HCT116 (cell line): ENCODE results near the gene XRN2. TPM values are rescaled to one million over a fixed set of nuclear protein-coding genes. Genes with fewer than 3 reads are reported as not detected.

ENCODE experiments used
- ATAC-seq: fragments of 200-7000 bp; cut with Tn5 transposase; 2 replicates; pipeline ENCODE4 v1.9.1; 2020; ENCODE audit warnings: mild to moderate bottlenecking, moderate library complexity
- BruUV-seq: library from RNA; stranded (reverse); fragments of 400-500 nt; replicated peaks from 2 replicates; lab custom pipeline; 2021; lab: Mats Ljungman, UMichigan
- CTCF ChIA-PET: fragments of 300-600 bp; sonication (Branson Sonifier 250); formaldehyde crosslinking; loops from one replicate; lab custom pipeline; 2021; ENCODE audit warnings: antibody characterized with exemption; lab: Charles Lee
- POLR2A ChIA-PET: fragments of 300-600, 350-600 bp; sonication (Branson Sonifier 250); formaldehyde crosslinking; loops from one replicate; lab custom pipeline; 2021; ENCODE audit warnings: antibody characterized with exemption; lab: Charles Lee
- RAD21 ChIA-PET, 2 experiments: fragments of 300-600 bp; sonication (Branson Sonifier 250); formaldehyde crosslinking; loops; one replicate each; lab custom pipeline; 2023; ENCODE audit warnings: low total read pairs in 2 of 2; ENCODE audit not compliant: uncharacterized antibody in 2 of 2, unreplicated experiment in 2 of 2, low non-redundant PET in 1 of 2; lab: Charles Lee
- DNase-seq: peaks from one replicate; pipeline ENCODE4 v3.0.0-alpha.2; 2010; ENCODE audit warnings: low read depth, low spot score
- H2AFZ ChIP-seq: fragments of 200-600 bp; shearing (Covaris generic), sonication (generic); 2 replicates; pipeline ENCODE4 v1.6.1; 2017; ENCODE audit warnings: low read depth, mixed run types, mixed read lengths, antibody characterized with exemption, low read length; ENCODE audit not compliant: poor library complexity, severe bottlenecking
- H3K27ac ChIP-seq: 2 replicates; pipeline ENCODE4 v1.5.1; 2012; ENCODE audit warnings: low read depth, low read length
- H3K27me3 ChIP-seq: fragments of 200-600 bp; sonication (generic); 2 replicates; pipeline ENCODE4 v1.6.1; 2016; ENCODE audit warnings: mixed run types, low read length, mixed read lengths; ENCODE audit not compliant: insufficient read depth
- H3K36me3 ChIP-seq, 2 experiments: fragments of 200-500 bp in 1 of 2; fragments of 200-600 bp in 1 of 2; sonication (Bioruptor generic) in 1 of 2; sonication (generic) in 1 of 2; 2 replicates each; pipeline versions ENCODE4 v1.5.1 to v1.6.1; 2014 to 2016; ENCODE audit warnings: low read length in 2 of 2, inconsistent platforms in 1 of 2, mixed read lengths in 1 of 2, mixed run types in 1 of 2; ENCODE audit not compliant: insufficient read depth in 2 of 2, control insufficient read depth in 1 of 2
- H3K4me1 ChIP-seq, 2 experiments: fragments of 200-600 bp in 1 of 2; sonication (generic) in 1 of 2; 2 replicates each; pipeline versions ENCODE4 v1.5.1 to v1.6.1; 2012 to 2017; ENCODE audit warnings: low read length in 2 of 2, inconsistent platforms in 1 of 2, mild to moderate bottlenecking in 1 of 2, mixed read lengths in 1 of 2, mixed run types in 1 of 2, moderate library complexity in 1 of 2; ENCODE audit not compliant: insufficient read depth in 2 of 2, control insufficient read depth in 1 of 2
- H3K4me2 ChIP-seq: fragments of 200-600 bp; sonication (generic); 2 replicates; pipeline ENCODE4 v1.6.1; 2017; ENCODE audit warnings: mixed run types, low read length, mixed read lengths
- H3K4me3 ChIP-seq, 2 experiments: fragments of 200-600 bp in 1 of 2; sonication (generic) in 1 of 2; replicated peaks in 1 of 2; 2 replicates each; pipeline ENCODE4 v1.5.1; 2011 to 2016; ENCODE audit warnings: low read length in 2 of 2, control low read depth in 1 of 2, low read depth in 1 of 2, mild to moderate bottlenecking in 1 of 2, mixed read lengths in 1 of 2, mixed run types in 1 of 2
- H3K79me2 ChIP-seq: fragments of 200-600 bp; sonication (generic); 2 replicates; pipeline ENCODE4 v1.6.1; 2017; ENCODE audit warnings: mild to moderate bottlenecking, mixed run types, low read length, moderate library complexity, mixed read lengths; ENCODE audit not compliant: insufficient read depth
- H3K9ac ChIP-seq: fragments of 200-600 bp; sonication (generic); 2 replicates; pipeline ENCODE4 v1.6.1; 2016; ENCODE audit warnings: low read length, mixed read lengths
- H3K9me2 ChIP-seq: fragments of 200-600 bp; sonication (generic), shearing (Covaris generic); 2 replicates; pipeline ENCODE4 v1.6.1; 2017; ENCODE audit warnings: mixed run types, mild to moderate bottlenecking, moderate library complexity; ENCODE audit not compliant: insufficient read depth
- H3K9me3 ChIP-seq, 2 experiments: fragments of 200-500 bp in 1 of 2; fragments of 200-600 bp in 1 of 2; sonication (Bioruptor generic) in 1 of 2; sonication (generic) in 1 of 2; 2 replicates each; pipeline ENCODE4 v1.6.1; 2014 to 2017; ENCODE audit warnings: low read length in 2 of 2, mixed read lengths in 2 of 2, inconsistent platforms in 1 of 2, low read depth in 1 of 2, mild to moderate bottlenecking in 1 of 2, mixed run types in 1 of 2, moderate library complexity in 1 of 2; ENCODE audit not compliant: control insufficient read depth in 1 of 2, insufficient read depth in 1 of 2
- H4K20me1 ChIP-seq: fragments of 200-600 bp; sonication (generic), shearing (Covaris generic); 2 replicates; pipeline ENCODE4 v1.6.1; 2017; ENCODE audit warnings: mixed run types, mild to moderate bottlenecking, moderate library complexity; ENCODE audit not compliant: insufficient read depth
- CBX3 ChIP-seq: IDR thresholded peaks from 2 replicates; pipeline ENCODE4 v1.6.1; 2012; ENCODE audit warnings: low read depth
- CEBPB ChIP-seq: IDR thresholded peaks from 2 replicates; pipeline ENCODE4 v1.6.1; 2012; ENCODE audit warnings: low read depth
- CTCF ChIP-seq, 3 experiments: fragments of 200-600 bp in 1 of 3; sonication (generic) in 1 of 3; IDR thresholded peaks in 2 of 3; conservative IDR thresholded peaks in 1 of 3; 2 replicates each; pipeline ENCODE4 v1.5.1; 2012 to 2017; ENCODE audit warnings: low read depth in 2 of 3, low read length in 2 of 3, antibody characterized with exemption in 1 of 3, borderline replicate concordance in 1 of 3, control low read depth in 1 of 3, mild to moderate bottlenecking in 1 of 3, mixed read lengths in 1 of 3, mixed run types in 1 of 3, moderate library complexity in 1 of 3; ENCODE audit not compliant: insufficient read depth in 1 of 3
- EGR1 ChIP-seq: IDR thresholded peaks from 2 replicates; pipeline ENCODE4 v1.6.1; 2012; ENCODE audit warnings: low read depth
- EZH2phosphoT487 ChIP-seq: fragments of 200-600 bp; IDR thresholded peaks from 2 replicates; pipeline ENCODE4 v1.6.1; 2018; ENCODE audit warnings: antibody characterized with exemption, borderline replicate concordance
- FOSL1 ChIP-seq: IDR thresholded peaks from 2 replicates; pipeline ENCODE4 v1.6.1; 2012; ENCODE audit warnings: low read depth
- JUND ChIP-seq: IDR thresholded peaks from 2 replicates; pipeline ENCODE4 v1.6.1; 2012
- RAD21 ChIP-seq: IDR thresholded peaks from 2 replicates; pipeline ENCODE4 v1.6.1; 2012; ENCODE audit warnings: low read depth, mild to moderate bottlenecking
- REST ChIP-seq: IDR thresholded peaks from 2 replicates; pipeline ENCODE4 v1.6.1; 2012; ENCODE audit warnings: low read depth
- SRF ChIP-seq: IDR thresholded peaks from 2 replicates; pipeline ENCODE4 v1.6.1; 2012; ENCODE audit warnings: low read depth
- ZBTB33 ChIP-seq: IDR thresholded peaks from 2 replicates; pipeline ENCODE4 v1.6.1; 2011; ENCODE audit warnings: mild to moderate bottlenecking, low read length, moderate library complexity; ENCODE audit not compliant: insufficient replicate concordance; ENCODE audit errors: extremely low read depth
- ZFX ChIP-seq: fragments of 450-650 bp; IDR thresholded peaks from 2 replicates; pipeline ENCODE4 v1.6.1; 2017
- ZNF274 ChIP-seq: fragments of 200-500 bp; sonication (Bioruptor generic); IDR thresholded peaks from 2 replicates; pipeline ENCODE4 v1.6.1; 2014; ENCODE audit warnings: mild to moderate bottlenecking, low read depth, low read length, inconsistent platforms
- intact Hi-C: fragments of 100-400 bp; cut with micrococcal nuclease; formaldehyde crosslinking; loops from 2 replicates; pipeline ENCODE4 v1.10.0; 2022
- total RNA-seq: library from RNA; stranded (reverse); gene quantifications from one replicate; pipeline ENCODE4 v1.2.1, GENCODE V29; 2021; ENCODE audit not compliant: unreplicated experiment

XRN2 gene
- total RNA-seq, 1 experiment from 2014 or later, result 101 TPM

- no TSS peak for BruUV-seq
- H3K27me3 ChIP-seq, result peaks cover 9% of the 10 kb centered on the region
- H3K9ac ChIP-seq, result no peak overlapping the region
- no peaks in the 10 kb centered on the region for H3K9me3 ChIP-seq
- peaks cover 0 to 8% of the 10 kb centered on the region in 2 experiments; a peak in 2 of 4 replicates for H3K36me3 ChIP-seq
- ChIA-PET CTCF (no interaction called here), RAD21 (no interaction called here), POLR2A (no interaction called here)
- TF ChIP-seq ZNF274, result no peak
- no peak for TF ChIP-seq CEBPB
- no peak for TF ChIP-seq SRF
- no peak for TF ChIP-seq RAD21
- TF ChIP-seq EZH2phosphoT487, result no peak
- no peaks in the 10 kb centered on the region for H4K20me1 ChIP-seq
- intact Hi-C loops, result no loop called here
- H3K4me2 ChIP-seq, result no peak overlapping the region
- no peak for DNase-seq
- H3K4me3 ChIP-seq, result no peak overlapping the region
- H2AFZ ChIP-seq, result no peak overlapping the region
- no peak for ATAC-seq
- H3K9me2 ChIP-seq, result no peaks in the 10 kb centered on the region
- no peaks in the 10 kb centered on the region for H3K4me1 ChIP-seq
- no peaks in the 10 kb centered on the region for H3K79me2 ChIP-seq
- H3K27ac ChIP-seq, result no peak overlapping the region
These were observed 90.8 kb downstream of the XRN2 start for GRCh38 chr20:21393816-21394519.

- H3K9me2 ChIP-seq, result no peaks in the 10 kb centered on the region
- ChIA-PET RAD21 (no interaction called here), CTCF (no interaction called here), POLR2A (no interaction called here)
- no peaks in the 10 kb centered on the region for H3K79me2 ChIP-seq
- H3K4me1 ChIP-seq, result no peaks in the 10 kb centered on the region
- H3K4me2 ChIP-seq, result no peak overlapping the region
- no peak overlapping the region for H3K4me3 ChIP-seq
- no peaks in the 10 kb centered on the region for H3K9me3 ChIP-seq
- H4K20me1 ChIP-seq, result no peaks in the 10 kb centered on the region
- H3K27ac ChIP-seq, result no peak overlapping the region
- BruUV-seq, result no TSS peak
- intact Hi-C loops, result no loop called here
- no peak overlapping the region for H2AFZ ChIP-seq
- ATAC-seq (no peak), DNase-seq (no peak)
- H3K9ac ChIP-seq, result no peak overlapping the region
- H3K36me3 ChIP-seq, result peaks cover 0 to 2% of the 10 kb centered on the region in 2 experiments; a peak in 1 of 4 replicates
- H3K27me3 ChIP-seq, result peaks cover 14% of the 10 kb centered on the region
- no peak for TF ChIP-seq ZFX
- TF ChIP-seq CBX3, result no peak
- TF ChIP-seq REST, result no peak
- no peak for TF ChIP-seq EGR1
- TF ChIP-seq SRF, result no peak
- TF ChIP-seq ZBTB33, result no peak
- TF ChIP-seq FOSL1, result no peak
- TF ChIP-seq JUND, result no peak
- TF ChIP-seq CTCF (IDR thresholded peaks at IDR 0.05 in 2 of 3, conservative IDR thresholded peaks at IDR 0.05 in 1 of 3; ENCODE audit: borderline replicate concordance in 1 of 3, insufficient read depth in 1 of 3, low read depth in 2 of 3, low read length in 2 of 3), result no peak
These were observed 91.4 kb downstream of the XRN2 start for GRCh38 chr20:21394551-21394950.
